ENCODE measurements around the gene RASGRP4.
"Not testable (repeated sequence)": the region's sequence is repeated elsewhere in the genome, so short reads cannot be mapped to it uniquely, and the experiment has no call there.

Gene RASGRP4

DNA sequence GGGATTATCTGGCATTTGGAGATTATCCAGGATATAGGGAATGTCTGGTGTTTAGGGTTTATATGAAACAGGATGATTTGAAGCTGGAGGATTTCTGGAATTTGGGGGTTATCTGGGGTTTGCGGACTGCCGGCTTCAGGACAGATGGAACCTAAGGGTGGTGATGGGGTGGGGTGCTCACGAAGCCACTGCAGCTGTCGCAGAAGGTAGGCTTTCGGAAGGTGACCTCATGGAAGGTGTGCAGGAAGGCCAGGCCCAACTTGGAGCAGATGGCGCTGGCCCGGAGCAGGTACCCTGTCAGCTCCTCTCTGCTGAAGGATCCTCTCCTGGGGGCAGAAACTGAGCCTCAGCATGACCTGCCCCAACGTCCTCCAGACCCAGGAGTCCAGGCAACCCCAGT is 13.5 kb downstream of the RASGRP4 start:
- DNase-seq = no peak

DNA sequence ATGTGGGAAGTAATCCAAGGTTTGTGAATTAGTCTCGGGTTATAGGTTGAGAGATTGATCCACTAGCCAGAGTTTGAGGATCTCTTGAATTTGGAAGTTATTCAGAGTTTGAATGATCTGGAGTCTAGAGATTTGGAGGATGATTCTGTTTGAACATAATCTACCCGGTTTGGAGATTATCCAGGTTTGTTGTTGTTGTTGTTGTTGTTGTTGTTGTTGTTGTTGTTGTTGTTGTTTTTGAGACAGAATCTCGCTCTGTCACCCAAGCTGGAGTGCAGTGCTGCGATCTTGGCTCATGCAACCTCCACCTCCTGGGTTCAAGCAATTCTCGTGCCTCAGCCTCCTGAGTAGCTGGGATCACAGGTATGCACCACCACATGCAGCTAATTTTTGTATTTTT is 14.1 kb downstream of the RASGRP4 start:
- DNase-seq = not testable (repeated sequence)

DNA sequence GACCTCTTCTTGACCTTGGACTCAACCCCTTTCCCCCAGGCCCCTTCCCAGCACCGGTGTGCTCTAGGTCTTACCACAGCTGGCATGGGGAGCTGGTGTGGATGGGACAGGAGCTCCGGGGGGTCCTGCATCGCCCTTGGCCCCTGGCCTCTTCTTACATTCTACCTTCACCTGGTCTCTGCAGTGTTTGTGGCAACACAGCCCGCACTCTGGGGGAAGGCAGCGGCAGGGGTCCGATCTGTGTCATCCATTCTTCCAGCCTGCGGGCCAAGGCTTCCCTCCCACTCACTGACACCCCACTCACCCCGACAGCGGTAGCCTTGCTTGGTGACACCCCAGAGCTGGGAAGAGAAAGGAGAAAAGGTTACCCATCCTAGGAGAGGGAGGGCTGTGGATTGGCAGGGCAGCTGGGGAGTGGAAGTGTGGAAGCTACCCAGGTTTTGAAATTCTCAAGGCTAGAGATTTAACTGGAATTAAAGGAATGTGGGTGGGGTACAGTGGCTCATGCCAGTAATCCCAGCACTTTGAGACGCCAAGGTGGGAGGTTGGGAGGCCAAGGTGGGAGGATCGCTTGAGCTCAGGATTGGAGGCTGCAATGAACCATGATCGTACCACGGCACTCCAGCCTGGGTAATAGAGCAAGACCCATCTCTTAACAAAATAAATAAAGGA is 14.8 kb downstream of the RASGRP4 start:
- DNase-seq = no peak

DNA sequence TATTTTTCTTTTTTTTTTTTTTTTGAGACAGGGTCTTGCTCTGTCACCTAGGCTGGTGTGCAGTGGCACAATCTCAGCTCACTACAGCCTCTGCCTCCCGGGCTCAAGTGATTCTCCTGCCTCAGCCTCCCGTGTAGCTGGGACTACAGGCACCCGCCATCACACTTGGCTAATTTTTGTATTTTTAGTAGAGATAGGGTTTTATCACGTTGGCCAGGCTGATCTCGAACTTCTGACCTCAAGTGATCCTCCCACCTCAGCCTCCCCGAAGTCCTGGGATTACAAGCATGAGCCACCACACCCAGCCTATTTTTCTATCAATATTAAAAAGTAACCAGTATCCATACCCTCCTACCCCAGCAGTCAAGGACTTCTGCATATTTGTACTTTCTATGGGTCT is 15.6 kb downstream of the RASGRP4 start:
- not testable (repeated sequence) for DNase-seq

DNA sequence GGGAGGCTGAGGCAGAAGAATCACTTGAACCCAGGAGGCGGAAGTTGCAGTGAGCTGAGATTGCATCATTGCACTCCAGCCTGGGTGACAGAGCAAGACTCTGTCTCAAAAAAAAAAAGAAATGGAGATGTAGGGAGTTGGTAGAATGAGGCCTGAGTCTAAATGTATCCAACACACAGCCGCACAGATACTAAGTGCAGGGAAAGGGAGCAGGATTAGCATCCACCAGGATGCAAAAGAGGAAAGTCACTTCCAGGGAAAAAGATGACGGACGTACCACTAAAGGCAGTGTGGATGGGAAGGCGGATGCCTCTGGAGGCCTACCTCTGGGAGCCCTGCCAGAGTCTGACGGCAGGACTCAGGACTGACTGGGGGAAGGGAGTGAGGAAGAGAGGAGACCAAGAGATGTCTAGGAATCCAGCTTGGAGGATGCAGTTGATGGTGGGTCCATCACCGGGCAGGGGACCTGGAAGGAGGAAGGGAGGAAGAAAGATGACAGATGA is 16.3 kb downstream of the RASGRP4 start:
- no peak for DNase-seq

DNA sequence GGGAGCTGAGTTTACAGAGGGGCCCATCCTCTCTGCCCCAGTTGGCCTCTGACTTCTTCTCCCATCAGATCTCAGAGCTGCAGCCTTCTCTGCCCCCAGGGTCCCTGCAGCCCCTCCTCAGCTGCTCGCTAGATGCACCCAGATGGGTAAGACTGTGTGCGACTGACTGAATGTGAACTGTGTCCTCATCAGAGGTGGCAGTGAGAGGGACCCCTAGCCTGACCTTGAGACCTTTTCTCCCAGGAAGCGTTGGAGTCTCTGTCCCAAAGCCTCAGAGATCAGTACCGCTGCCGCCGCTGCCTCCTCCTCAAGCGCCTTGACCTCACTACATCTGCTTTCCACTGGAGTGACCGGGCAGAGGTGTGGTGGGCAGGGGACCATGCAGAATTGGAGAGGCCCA is 20.7 kb downstream of the RASGRP4 start:
- DNase-seq = no peak

DNA sequence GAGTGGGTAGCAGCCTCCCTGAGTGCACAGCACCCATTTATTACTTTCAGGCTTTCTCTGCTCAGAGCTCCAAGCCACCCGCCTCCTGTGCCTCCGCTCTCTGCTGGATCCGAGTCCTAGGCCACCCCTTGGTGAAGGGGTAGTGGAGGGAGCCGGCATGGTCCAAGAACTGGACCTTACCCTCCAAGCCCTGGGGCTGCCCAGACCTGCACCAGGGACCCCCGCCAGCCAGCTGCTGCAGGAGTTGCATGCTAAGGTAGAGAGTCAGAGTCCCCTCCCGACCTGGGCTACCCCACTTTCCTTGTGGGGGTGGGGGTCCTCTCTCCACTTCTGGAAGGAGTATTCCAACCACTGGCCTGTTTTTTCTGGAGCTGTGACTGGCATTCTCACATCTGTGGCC is 21.2 kb downstream of the RASGRP4 start:
- no peak for DNase-seq

DNA sequence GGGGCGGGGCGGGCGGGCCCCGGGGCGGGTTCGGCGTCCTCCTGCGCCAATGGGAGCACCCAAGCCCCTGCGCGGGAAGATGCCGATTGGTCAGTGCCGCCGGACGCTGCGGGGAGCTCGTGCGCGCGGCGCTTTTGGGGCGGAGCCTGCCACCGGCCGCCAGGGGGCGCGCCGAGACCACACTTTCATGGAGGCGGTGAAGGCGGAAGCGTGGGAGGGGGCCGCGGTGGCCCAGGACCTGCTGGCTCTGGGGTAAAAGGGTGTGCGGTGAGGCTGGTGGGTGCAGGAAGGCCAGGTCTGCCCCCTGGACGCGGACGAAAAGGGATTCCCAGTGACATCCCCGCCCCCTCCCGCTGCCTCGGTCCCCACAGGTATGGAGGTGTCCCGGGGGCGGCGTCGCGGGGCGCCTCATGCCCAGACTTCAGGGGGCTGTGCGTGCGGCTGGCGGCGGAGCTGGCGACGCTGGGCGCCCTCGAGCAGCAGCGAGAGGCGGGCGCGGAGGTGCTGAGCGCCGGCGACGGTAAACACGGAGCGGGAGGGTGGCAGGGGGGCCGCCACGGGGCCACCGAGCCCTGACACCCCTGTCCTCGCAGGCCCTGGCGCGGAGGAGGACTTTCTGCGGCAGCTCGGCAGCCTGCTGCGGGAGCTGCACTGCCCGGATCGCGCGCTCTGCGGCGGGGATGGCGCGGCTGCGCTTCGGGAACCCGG is 22.9 kb downstream of the RASGRP4 start, which contains the start of gene FAM98C:
FAM98C (plus strand) TSS at position 127 of the 708 bp plus-strand sequence; CDS start at position 188, 61 bp downstream.
- peak; percentile 98 to 99 for DNase-seq

DNA sequence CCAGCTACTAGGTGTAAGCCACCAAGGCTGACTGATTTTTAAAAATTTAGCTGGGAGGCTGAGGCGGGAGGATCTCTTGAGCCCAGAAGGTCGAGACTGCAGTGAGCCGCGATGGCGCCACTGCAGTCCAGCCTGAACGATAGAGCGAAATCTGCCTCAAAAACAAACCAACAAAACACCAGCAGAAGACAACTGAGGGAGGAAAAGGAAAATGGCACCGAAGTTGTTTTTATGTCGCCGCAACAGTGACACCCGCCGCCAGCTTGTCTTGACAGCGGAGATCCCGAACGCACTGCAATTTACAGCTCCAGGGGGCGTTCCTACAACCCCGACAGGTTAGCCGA is 23.4 kb downstream of the RASGRP4 start:
- no peak for DNase-seq

DNA sequence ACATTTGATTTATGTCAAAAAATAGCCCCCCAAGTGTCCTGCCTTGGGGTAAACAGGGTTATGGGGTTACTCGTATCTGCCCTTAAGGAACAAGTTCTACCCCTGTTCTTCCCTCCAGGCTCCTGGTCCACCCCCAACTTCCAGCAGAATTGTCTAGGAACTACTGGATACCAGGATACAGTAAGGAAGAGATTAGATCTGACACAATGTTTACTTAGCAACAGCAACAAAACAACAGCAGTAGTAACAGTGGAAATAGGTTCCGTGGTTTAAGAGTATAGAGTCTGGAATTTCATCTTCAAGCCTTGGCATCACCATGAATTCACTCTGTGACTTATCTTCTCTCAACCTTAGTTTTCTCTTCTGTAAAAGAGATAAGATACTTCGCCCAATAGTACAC is 24.9 kb downstream of the RASGRP4 start:
- no peak for DNase-seq

DNA sequence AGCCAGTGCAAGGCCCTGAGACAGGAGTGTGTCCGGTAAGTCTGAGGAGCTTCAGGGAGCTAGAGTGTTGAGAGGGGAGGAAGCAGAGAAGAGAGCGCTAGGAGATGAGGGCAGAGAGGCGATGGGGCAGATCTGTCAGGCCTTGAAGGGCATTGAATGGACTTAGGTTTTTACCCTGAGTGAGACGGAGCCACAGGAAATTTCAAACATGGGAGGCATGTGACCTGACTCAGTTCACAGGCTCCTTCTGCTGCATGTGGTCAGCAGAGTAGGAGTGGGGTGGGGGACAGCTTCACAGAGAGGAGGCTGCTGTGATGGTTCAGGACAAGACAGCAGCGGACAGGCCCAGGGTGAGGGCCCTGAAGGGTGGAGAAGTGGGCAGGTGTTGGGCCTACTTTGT is 25.7 kb downstream of the RASGRP4 start:
- DNase-seq = no peak

DNA sequence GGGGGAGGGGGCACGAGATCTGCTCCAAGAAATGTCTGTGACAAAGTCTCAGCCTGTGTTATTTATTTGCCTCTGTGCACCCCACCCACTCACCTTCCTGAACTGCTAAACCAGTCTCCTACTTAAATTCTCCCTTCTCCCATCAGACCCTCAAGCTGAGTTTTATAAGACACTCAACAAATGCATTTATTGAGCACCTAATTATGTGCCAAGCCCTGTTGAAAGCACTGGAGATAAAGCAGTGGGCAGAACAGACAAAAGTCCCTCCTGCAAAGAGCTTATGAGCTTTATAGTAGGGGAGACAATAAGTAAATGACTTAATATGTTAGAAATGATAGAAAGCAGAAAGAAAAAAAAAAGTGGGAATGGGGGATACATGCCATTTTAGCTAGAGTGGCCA is 26.5 kb downstream of the RASGRP4 start:
- DNase-seq = no peak

DNA sequence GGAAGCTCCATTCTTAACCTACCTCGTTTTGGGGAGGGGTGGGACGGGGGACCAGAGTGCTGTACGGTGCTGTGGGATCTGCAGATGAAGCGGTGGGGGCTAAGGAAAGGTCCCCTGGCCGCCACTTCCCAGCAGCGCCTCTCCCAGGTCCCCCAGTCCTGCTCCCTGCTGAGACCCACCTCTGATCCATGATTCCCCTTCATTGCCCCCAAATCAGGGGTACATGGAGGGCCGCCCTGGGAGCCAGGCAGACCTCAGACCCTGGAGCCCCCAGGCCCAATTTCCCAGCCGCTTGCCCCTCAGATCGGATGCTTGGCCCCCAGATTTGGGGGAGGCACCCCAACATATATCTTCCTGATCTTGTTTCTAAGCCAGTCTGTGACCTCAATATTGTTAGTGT is 26.9 kb downstream of the RASGRP4 start:
- DNase-seq = no peak

DNA sequence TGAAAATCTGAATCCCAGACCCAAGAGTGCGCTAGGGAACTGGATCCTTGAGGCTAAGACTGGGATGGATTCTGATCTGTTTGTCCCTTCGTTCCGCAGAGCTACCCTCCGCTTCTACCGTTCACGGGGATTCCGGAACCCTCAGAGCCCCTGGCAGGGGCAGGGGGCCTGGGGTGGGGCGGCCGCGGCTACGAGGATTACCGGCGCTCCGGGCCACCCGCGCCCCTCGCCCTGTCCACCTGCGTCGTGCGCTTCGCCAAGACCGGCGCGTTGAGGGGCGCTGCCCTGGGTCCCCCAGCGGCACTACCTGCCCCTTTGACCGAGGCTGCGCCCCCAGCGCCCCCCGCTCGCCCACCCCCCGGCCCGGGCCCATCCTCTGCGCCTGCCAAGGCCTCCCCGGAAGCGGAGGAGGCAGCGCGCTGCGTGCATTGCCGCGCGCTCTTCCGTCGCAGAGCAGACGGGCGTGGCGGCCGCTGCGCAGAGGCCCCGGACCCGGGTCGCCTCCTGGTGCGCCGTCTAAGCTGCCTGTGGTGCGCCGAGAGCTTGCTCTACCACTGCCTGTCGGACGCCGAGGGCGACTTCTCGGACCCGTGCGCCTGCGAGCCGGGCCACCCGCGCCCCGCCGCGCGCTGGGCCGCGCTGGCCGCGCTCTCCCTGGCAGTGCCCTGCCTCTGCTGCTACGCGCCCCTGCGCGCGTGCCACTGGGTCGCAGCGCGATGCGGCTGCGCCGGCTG is 30.5 kb downstream of the RASGRP4 start:
- DNase-seq = no peak

DNA sequence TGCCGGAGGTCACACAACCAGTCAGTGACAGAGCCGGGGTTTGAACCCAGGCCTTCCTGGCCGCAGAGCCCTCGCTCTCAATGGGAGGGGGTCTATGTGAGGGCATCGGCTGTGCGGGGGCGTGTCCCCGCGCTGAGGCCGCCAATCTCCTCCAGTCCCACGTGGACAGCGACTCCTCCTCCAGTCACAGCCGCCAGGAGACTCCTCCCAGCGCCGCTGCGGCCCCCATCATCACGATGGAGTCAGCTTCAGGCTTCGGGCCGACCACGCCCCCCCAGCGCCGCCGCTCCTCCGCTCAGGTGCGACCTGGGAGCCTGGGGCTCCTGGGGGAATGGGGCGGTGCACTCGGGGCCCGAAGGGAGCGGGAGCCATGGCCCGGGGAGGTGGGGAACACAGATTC is 31.5 kb downstream of the RASGRP4 start:
- peak in 1 of 2 experiments; percentile 55 for DNase-seq

DNA sequence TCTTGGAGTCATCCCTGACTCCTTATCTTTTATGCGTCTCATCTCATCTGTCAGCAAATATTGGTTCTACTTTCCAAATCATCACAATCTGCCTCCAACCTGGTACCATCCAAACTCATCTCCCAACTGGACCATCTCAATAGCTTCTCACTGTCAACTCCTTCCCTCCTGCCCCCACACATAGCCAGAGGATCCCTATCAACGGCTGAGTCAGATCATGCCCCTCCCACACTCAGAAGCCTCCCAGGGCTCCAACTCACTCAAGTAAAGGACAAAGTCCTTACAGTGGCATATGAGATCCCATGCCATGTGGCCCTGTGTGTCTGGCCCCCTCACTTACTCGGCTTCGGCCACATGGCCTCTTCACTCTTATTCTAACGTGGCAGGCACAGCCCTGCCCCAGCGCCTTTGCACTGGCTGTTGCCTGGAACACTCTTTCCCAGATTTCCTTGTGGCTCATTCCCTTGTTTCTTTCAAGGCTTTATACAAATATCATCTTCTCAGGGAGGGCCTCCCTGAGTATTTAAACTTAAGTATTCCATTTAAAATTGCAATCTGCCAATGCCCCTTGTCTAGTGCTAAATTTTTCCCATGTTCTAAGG is 33.2 kb downstream of the RASGRP4 start:
- DNase-seq = no peak

DNA sequence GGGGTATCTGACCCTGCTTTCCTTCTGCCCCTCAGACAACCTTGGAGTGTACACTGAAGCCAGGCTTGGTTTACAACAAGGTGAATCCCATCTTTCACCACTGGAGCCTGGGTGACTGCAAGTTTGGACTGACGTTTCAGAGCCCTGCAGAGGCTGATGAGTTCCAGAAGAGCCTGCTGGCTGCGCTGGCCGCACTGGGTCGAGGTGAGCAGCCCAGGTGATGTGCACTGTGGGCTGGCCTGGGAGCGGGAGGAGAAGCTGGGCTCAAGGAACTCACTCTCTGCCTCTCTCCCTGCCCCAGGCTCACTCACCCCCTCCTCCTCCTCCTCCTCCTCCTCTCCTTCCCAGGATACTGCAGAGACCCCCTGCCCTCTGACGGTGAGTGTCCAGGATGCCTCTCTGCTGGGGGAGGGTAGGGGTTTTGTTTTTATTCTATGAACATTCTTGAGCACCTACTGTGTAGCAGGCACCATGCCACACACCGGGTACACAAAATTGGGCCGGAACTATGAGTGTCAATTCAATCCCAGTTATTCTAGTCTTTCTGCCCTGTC is 34.0 kb downstream of the RASGRP4 start:
- DNase-seq = no peak

DNA sequence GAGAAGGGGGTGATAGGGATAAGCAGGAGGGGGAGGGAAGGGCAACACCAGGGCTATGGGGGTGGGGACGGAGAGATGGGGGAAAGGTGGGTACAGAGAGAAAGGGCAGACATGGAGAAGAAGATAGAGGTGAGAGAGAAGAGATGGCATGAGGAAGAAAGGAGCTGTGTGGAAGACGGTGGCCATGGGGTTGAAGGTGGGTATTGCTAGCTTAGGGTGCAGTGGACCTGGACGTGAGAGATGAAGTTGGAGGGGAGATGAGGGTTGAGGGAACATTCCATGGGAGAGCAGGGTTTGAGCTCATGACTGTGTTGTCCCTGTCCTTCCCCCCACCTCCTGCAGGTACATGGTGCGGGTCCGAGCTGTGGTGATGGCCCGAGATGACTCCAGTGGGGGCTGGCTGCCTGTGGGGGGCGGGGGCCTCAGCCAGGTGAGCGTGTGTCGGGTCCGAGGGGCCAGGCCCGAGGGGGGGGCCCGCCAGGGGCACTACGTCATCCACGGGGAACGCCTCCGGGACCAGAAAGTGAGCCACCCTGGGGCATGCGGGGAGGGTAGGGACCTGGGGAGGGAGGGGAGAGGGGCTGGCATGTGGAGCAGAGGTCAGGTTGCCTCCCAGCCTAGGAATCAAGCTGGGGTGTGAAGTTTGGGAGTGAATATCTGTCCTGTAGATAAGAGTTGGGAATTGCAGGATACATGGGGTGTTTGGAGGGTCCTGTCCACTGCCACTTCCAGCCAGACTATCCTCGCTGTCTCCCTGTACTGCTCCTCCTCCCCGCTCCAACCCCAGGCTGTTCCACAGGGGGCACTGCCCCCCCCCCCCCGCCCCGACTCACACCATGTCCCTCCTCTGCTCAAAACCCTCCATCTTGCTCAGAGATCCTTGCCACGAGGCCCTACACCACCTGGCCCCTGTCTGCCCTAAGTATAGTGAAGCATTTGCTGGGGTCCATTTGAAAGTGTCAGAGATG is 35.8 kb downstream of the RASGRP4 start:
- DNase-seq = no peak

DNA sequence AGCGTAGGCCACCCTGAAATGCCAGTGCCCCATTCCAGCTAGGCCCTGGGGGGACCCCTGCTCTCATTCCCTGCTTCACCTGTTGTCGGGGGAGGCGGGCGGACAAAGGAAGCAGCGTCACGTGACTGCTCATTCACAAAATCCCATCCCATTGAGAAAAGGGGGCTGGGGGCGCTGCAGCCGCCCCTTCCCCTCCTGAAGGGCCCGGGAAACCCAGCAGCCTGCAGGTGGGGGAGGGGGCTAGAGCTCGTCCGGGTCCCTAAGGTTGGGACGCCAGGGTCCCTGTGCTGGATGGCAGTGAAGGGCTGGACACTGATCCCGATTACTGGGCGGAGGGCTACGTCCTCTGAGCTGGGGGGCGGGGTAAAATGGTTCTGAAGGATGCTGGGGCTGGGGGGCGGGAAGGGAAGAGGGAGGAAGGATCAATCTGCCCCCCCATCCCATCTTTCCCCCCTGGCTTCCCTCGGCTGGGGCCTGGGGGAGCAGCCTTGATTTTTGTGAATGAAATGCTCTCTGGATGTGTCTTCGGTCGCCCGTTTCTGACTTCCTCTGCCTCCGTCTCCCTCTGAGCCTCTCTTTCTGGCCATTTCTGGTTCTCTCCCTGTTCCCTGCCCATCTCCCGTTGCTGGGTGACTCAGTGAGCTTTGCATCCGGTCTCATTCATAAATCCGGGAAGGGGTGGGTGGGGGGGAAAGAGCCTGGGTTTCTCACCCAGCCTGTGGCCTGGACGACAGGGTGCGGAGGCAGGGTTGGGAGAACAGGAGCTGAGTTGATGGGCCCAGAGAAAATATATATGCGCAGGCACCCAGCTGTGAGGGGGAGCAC is 36.7 kb downstream of the RASGRP4 start:
- no peak for DNase-seq

DNA sequence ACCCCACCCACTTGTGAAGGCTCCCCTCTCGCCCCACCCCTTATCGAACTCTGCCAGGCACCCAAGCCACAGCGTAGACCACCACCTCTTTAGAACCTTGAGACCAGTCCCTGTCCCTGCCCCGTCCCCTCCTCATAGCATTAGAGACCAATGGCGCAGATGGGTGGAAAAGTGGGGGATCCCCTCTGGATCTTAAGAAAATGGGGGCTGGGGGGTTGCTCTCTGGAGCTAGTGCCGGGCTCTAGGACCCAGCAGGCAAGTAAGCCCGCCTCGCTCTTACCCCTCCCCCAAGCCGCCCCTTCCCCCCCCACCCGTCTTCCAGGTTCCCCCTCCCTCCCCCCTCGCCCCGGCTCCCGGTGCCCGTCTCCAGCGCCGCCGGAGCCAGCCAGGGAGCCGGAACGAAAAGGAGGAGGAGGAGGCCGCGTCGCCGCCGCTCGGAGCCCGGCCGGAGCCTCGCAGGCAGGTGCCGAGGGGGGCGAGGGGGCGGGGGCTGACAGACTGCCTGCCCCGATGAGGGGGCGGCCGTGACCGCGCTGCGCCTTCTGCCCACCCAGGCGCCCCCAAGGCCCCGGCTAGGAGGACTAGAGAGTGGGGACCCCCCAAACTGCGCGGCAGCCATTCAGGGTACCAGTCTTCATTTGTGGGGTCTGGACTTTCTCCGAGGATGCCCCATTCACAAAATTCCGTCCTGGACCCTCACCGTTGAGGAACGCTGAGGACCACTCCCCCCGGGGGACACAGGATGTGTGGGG is 37.5 kb downstream of the RASGRP4 start, which contains the start of gene SPRED3:
SPRED3 (plus strand) TSS at position 349 of the 752 bp plus-strand sequence. CDS start 1,606 bp downstream, outside the sequence.
- peak in 1 of 2 experiments; percentile 73 for DNase-seq
